WTC11 (cell line): Measurements from ENCODE around the gene DCLK1. TPM values are rescaled to one million over a fixed set of nuclear protein-coding genes. Genes with fewer than 3 reads are reported as not detected.

Source experiments
- ATAC-seq: fragments of 200-7000 bp; cut with Tn5 transposase; 2 replicates; pipeline ENCODE4 v1.10.0; 2021; ENCODE audit warnings: mild to moderate bottlenecking, moderate library complexity
- CTCF ChIA-PET: fragments of 300-600 bp; sonication (Branson Sonifier 250); formaldehyde crosslinking; loops from one replicate; lab custom pipeline; 2021; ENCODE audit warnings: antibody characterized with exemption; lab: Charles Lee
- POLR2A ChIA-PET: fragments of 350-600 bp; sonication (Branson Sonifier 250); formaldehyde crosslinking; loops from one replicate; lab custom pipeline; 2021; ENCODE audit warnings: antibody characterized with exemption; lab: Charles Lee
- DNase-seq: peaks from one replicate; pipeline ENCODE4 v3.0.0; 2021; ENCODE audit warnings: low spot score
- H3K27ac Mint-ChIP-seq: 2 replicates; pipeline ENCODE4 v1.8.0; 2021; ENCODE audit warnings: mixed read lengths
- H3K27me3 Mint-ChIP-seq: 2 replicates; pipeline ENCODE4 v1.8.0; 2021; ENCODE audit warnings: low read depth, mild to moderate bottlenecking, moderate library complexity, mixed read lengths
- H3K36me3 Mint-ChIP-seq: 2 replicates; pipeline ENCODE4 v1.8.0; 2021; ENCODE audit warnings: mixed read lengths
- H3K4me1 Mint-ChIP-seq: 2 replicates; pipeline ENCODE4 v1.8.0; 2022; ENCODE audit warnings: mixed read lengths
- H3K4me3 Mint-ChIP-seq: 2 replicates; pipeline ENCODE4 v1.8.0; 2021; ENCODE audit warnings: mild to moderate bottlenecking, moderate library complexity, mixed read lengths
- H3K9me3 Mint-ChIP-seq: 2 replicates; pipeline ENCODE4 v1.8.0; 2021; ENCODE audit warnings: mixed read lengths
- ELF4 ChIP-seq: sonication (generic); formaldehyde crosslinking; IDR thresholded peaks from 2 replicates; pipeline ENCODE4 v1.8.1; 2022; ENCODE audit warnings: low read depth, mild to moderate bottlenecking, moderate library complexity, missing genetic modification reagents
- ETV6 ChIP-seq: sonication (generic); formaldehyde crosslinking; IDR thresholded peaks from 2 replicates; pipeline ENCODE4 v1.8.1; 2022; ENCODE audit warnings: mild to moderate bottlenecking, missing genetic modification reagents
- FOXK1 ChIP-seq: sonication (generic); formaldehyde crosslinking; IDR thresholded peaks from 2 replicates; pipeline ENCODE4 v1.8.0; 2022; ENCODE audit warnings: mild to moderate bottlenecking, moderate library complexity, missing genetic modification reagents
- FOXP1 ChIP-seq: sonication (generic); formaldehyde crosslinking; IDR thresholded peaks from 2 replicates; pipeline ENCODE4 v1.8.0; 2022; ENCODE audit warnings: missing genetic modification reagents, mild to moderate bottlenecking, moderate library complexity, borderline replicate concordance
- GABPB1 ChIP-seq: sonication (generic); formaldehyde crosslinking; IDR thresholded peaks from 2 replicates; pipeline ENCODE4 v1.8.1; 2023; ENCODE audit warnings: mild to moderate bottlenecking, missing genetic modification reagents
- GTF2I ChIP-seq: fragments of 250-450 bp; sonication (Bioruptor Pico); conservative IDR thresholded peaks from 2 replicates; pipeline ENCODE4 v1.4.0; 2021; ENCODE audit warnings: mild to moderate bottlenecking
- KAT7 ChIP-seq: sonication (generic); formaldehyde crosslinking; IDR thresholded peaks from 2 replicates; pipeline ENCODE4 v1.8.1; 2023; ENCODE audit warnings: missing genetic modification reagents, mild to moderate bottlenecking, borderline replicate concordance
- NFATC4 ChIP-seq: fragments of 250-450 bp; sonication (Bioruptor Pico); IDR thresholded peaks from 2 replicates; pipeline ENCODE4 v1.9.0; 2021; ENCODE audit warnings: mild to moderate bottlenecking
- OVOL2 ChIP-seq: fragments of 250-450 bp; sonication (Bioruptor Pico); IDR thresholded peaks from 2 replicates; pipeline ENCODE4 v1.9.0; 2021; ENCODE audit warnings: mild to moderate bottlenecking, borderline replicate concordance
- PRRX2 ChIP-seq: fragments of 250-450 bp; sonication (Bioruptor Pico); IDR thresholded peaks from 2 replicates; pipeline ENCODE4 v1.8.0; 2021; ENCODE audit warnings: mild to moderate bottlenecking
- RELA ChIP-seq: sonication (generic); formaldehyde crosslinking; IDR thresholded peaks from 2 replicates; pipeline ENCODE4 v1.8.1; 2022; ENCODE audit warnings: missing genetic modification reagents, mild to moderate bottlenecking, borderline replicate concordance
- SOX15 ChIP-seq: fragments of 250-450 bp; sonication (Bioruptor Pico); IDR thresholded peaks from 2 replicates; pipeline ENCODE4 v1.9.0; 2021; ENCODE audit warnings: mild to moderate bottlenecking
- SP1 ChIP-seq: sonication (generic); formaldehyde crosslinking; conservative IDR thresholded peaks from 2 replicates; pipeline ENCODE4 v1.8.1; 2022; ENCODE audit warnings: missing genetic modification reagents
- ZNF121 ChIP-seq: sonication (generic); formaldehyde crosslinking; IDR thresholded peaks from 2 replicates; pipeline ENCODE4 v1.8.0; 2023; ENCODE audit warnings: missing genetic modification reagents
- ZNF396 ChIP-seq: fragments of 250-450 bp; sonication (Bioruptor Pico); IDR thresholded peaks from 2 replicates; pipeline ENCODE4 v1.8.0; 2021; ENCODE audit warnings: mild to moderate bottlenecking, moderate library complexity, borderline replicate concordance
- ZNF423 ChIP-seq: fragments of 250-450 bp; sonication (Bioruptor Pico); IDR thresholded peaks from 2 replicates; pipeline ENCODE4 v2.1.2; 2022; ENCODE audit warnings: mild to moderate bottlenecking, moderate library complexity
- total RNA-seq: library from RNA; stranded (reverse); gene quantifications from 3 replicates; pipeline ENCODE4 v1.2.3, GENCODE V29; 2021
- TF ChIP-seq, protein P1 (sequence below): sonication (generic); formaldehyde crosslinking; IDR thresholded peaks from 2 replicates; pipeline ENCODE4 v1.8.1; 2022; ENCODE audit warnings: low read depth, mild to moderate bottlenecking, moderate library complexity, missing genetic modification reagents, borderline replicate concordance
- TF ChIP-seq, protein P2 (sequence below): fragments of 200-600 bp; IDR thresholded peaks from 2 replicates; pipeline ENCODE4 v1.8.0; 2022; ENCODE audit warnings: antibody characterized with exemption
- TF ChIP-seq, protein P3 (sequence below): fragments of 250-450 bp; sonication (Bioruptor Pico); IDR thresholded peaks from 2 replicates; pipeline ENCODE4 v1.9.0; 2021; ENCODE audit warnings: moderate library complexity, mild to moderate bottlenecking, inconsistent platforms, borderline replicate concordance
- TF ChIP-seq, protein P4 (sequence below): sonication (generic); formaldehyde crosslinking; IDR thresholded peaks from 2 replicates; pipeline ENCODE4 v1.8.0; 2023; ENCODE audit warnings: mild to moderate bottlenecking, missing genetic modification reagents
- TF ChIP-seq, protein P5 (sequence below): fragments of 250-450 bp; sonication (Bioruptor Pico); IDR thresholded peaks from 2 replicates; pipeline ENCODE4 v1.9.0; 2021; ENCODE audit warnings: mild to moderate bottlenecking, borderline replicate concordance
- TF ChIP-seq, protein P6 (sequence below): sonication (generic); formaldehyde crosslinking; IDR thresholded peaks from 2 replicates; pipeline ENCODE4 v1.8.0; 2022; ENCODE audit warnings: mild to moderate bottlenecking, missing genetic modification reagents
- TF ChIP-seq, protein P7 (sequence below): sonication (generic); formaldehyde crosslinking; IDR thresholded peaks from 2 replicates; pipeline ENCODE4 v1.8.1; 2023; ENCODE audit warnings: mild to moderate bottlenecking, missing genetic modification reagents, moderate library complexity
- TF ChIP-seq, protein P8 (sequence below): sonication (generic); formaldehyde crosslinking; IDR thresholded peaks from 2 replicates; pipeline ENCODE4 v1.8.0; 2022; ENCODE audit warnings: mild to moderate bottlenecking, missing genetic modification reagents

DCLK1 gene
- total RNA-seq, 1 experiment from 2014 or later, result 18.5 TPM

DNA sequence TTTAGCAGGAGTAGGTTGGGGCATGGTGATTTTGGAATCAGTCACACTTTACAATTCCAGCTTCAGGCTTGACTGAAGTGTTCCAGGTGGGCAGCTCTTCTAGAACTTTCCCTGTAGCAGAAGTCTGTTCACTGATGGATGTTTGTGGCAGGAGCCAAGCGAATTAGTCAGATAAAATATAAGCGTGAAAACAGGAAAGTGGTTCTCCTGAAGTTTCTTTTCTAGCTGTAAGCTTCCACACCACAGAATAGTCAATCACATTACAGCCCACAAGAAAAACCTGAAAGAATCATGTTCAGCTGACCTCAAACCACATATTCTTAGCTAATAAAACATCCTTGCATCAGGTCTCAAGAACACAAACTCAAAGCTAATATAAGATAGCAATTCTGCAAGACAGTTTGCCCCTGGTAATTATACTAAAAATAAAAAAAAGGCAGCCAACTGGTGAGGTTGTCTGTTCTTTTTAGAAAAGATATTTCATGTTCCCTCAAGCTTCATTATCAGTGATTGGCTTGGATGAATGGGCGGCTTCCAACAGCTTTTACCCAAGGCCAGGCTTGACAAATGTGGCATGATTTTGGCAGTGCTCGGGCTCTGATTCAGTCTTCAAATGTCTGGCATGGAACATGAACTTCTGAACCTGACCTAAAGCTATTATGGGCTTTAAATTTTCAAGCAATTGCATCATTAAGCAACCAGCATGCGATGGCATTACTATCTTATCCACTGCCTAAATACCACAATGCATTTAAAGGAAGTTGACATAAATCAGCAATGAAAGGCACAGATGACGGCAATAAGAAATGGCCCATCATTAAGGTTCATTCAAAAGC lies 136.8 kb downstream of the DCLK1 start (continued):
- no peak for TF ChIP-seq PRRX2 (CRISPR knock-in tag)
- no peak for TF ChIP-seq FOXP1
- no peak for TF ChIP-seq ZNF396 (CRISPR knock-in tag)
- no peak for TF ChIP-seq NFATC4
- TF ChIP-seq, protein P1, sequence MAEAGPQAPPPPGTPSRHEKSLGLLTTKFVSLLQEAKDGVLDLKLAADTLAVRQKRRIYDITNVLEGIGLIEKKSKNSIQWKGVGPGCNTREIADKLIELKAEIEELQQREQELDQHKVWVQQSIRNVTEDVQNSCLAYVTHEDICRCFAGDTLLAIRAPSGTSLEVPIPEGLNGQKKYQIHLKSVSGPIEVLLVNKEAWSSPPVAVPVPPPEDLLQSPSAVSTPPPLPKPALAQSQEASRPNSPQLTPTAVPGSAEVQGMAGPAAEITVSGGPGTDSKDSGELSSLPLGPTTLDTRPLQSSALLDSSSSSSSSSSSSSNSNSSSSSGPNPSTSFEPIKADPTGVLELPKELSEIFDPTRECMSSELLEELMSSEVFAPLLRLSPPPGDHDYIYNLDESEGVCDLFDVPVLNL (CRISPR knock-in tag), result no peak
- no peak for TF ChIP-seq KAT7 (CRISPR knock-in tag)
- TF ChIP-seq RELA (CRISPR knock-in tag), result no peak
- no peak for TF ChIP-seq ETV6 (CRISPR knock-in tag)
- TF ChIP-seq GABPB1 (CRISPR knock-in tag), result no peak
- TF ChIP-seq, protein P2, sequence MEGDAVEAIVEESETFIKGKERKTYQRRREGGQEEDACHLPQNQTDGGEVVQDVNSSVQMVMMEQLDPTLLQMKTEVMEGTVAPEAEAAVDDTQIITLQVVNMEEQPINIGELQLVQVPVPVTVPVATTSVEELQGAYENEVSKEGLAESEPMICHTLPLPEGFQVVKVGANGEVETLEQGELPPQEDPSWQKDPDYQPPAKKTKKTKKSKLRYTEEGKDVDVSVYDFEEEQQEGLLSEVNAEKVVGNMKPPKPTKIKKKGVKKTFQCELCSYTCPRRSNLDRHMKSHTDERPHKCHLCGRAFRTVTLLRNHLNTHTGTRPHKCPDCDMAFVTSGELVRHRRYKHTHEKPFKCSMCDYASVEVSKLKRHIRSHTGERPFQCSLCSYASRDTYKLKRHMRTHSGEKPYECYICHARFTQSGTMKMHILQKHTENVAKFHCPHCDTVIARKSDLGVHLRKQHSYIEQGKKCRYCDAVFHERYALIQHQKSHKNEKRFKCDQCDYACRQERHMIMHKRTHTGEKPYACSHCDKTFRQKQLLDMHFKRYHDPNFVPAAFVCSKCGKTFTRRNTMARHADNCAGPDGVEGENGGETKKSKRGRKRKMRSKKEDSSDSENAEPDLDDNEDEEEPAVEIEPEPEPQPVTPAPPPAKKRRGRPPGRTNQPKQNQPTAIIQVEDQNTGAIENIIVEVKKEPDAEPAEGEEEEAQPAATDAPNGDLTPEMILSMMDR, result no peak
- TF ChIP-seq, protein P3, sequence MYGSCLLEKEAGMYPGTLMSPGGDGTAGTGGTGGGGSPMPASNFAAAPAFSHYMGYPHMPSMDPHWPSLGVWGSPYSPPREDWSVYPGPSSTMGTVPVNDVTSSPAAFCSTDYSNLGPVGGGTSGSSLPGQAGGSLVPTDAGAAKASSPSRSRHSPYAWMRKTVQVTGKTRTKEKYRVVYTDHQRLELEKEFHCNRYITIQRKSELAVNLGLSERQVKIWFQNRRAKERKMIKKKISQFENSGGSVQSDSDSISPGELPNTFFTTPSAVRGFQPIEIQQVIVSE, result no peak

DNA sequence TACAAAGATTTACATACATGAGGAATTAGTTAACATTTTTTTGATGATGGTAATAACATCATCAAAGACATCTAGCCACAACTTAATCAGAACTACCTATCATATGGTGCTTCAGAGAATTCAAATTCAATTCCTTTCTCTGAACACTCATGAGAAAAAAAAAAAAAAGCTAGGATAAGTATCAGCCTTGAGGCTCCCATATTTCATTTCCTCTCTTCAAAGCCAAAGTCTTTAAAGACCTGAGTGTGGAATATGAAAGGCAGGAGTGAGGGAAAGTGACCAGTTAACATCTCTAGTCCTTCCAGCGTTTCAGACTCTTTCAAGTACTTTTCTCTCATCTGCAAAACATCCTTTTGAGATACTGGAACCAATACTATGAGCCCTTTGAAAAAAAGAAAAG lies 137.5 kb downstream of the DCLK1 start:
- no peaks in the 10 kb centered on the region for H3K36me3 Mint-ChIP-seq
- peak overlapping the region; percentile 40 for H3K27ac Mint-ChIP-seq
- no peaks in the 10 kb centered on the region for H3K27me3 Mint-ChIP-seq
- no peak for DNase-seq
- peaks cover 5% of the 10 kb centered on the region; the same call in 1 of the 2 replicates for H3K9me3 Mint-ChIP-seq
- H3K4me3 Mint-ChIP-seq, result no peak overlapping the region
- ChIA-PET CTCF (interaction anchor here (1.6 to 1.7 kb wide), 2 partner anchors 10 to 289 kb away, joined by 3 to 4 read pairs; no protein-coding TSS in a partner anchor), POLR2A (no interaction called here)
- peaks cover 74% of the 10 kb centered on the region for H3K4me1 Mint-ChIP-seq
- ATAC-seq, result no peak
- TF ChIP-seq ELF4 (no peak), SOX15 (CRISPR knock-in tag) (no peak), OVOL2 (CRISPR knock-in tag) (no peak), ZNF423 (CRISPR knock-in tag) (no peak), ZNF121 (no peak), RELA (CRISPR knock-in tag) (no peak), NFATC4 (no peak), GTF2I (no peak), SP1 (CRISPR knock-in tag) (no peak), FOXK1 (CRISPR knock-in tag) (no peak)
- TF ChIP-seq, protein P4, sequence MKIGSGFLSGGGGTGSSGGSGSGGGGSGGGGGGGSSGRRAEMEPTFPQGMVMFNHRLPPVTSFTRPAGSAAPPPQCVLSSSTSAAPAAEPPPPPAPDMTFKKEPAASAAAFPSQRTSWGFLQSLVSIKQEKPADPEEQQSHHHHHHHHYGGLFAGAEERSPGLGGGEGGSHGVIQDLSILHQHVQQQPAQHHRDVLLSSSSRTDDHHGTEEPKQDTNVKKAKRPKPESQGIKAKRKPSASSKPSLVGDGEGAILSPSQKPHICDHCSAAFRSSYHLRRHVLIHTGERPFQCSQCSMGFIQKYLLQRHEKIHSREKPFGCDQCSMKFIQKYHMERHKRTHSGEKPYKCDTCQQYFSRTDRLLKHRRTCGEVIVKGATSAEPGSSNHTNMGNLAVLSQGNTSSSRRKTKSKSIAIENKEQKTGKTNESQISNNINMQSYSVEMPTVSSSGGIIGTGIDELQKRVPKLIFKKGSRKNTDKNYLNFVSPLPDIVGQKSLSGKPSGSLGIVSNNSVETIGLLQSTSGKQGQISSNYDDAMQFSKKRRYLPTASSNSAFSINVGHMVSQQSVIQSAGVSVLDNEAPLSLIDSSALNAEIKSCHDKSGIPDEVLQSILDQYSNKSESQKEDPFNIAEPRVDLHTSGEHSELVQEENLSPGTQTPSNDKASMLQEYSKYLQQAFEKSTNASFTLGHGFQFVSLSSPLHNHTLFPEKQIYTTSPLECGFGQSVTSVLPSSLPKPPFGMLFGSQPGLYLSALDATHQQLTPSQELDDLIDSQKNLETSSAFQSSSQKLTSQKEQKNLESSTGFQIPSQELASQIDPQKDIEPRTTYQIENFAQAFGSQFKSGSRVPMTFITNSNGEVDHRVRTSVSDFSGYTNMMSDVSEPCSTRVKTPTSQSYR (CRISPR knock-in tag), result no peak
- TF ChIP-seq, protein P5, sequence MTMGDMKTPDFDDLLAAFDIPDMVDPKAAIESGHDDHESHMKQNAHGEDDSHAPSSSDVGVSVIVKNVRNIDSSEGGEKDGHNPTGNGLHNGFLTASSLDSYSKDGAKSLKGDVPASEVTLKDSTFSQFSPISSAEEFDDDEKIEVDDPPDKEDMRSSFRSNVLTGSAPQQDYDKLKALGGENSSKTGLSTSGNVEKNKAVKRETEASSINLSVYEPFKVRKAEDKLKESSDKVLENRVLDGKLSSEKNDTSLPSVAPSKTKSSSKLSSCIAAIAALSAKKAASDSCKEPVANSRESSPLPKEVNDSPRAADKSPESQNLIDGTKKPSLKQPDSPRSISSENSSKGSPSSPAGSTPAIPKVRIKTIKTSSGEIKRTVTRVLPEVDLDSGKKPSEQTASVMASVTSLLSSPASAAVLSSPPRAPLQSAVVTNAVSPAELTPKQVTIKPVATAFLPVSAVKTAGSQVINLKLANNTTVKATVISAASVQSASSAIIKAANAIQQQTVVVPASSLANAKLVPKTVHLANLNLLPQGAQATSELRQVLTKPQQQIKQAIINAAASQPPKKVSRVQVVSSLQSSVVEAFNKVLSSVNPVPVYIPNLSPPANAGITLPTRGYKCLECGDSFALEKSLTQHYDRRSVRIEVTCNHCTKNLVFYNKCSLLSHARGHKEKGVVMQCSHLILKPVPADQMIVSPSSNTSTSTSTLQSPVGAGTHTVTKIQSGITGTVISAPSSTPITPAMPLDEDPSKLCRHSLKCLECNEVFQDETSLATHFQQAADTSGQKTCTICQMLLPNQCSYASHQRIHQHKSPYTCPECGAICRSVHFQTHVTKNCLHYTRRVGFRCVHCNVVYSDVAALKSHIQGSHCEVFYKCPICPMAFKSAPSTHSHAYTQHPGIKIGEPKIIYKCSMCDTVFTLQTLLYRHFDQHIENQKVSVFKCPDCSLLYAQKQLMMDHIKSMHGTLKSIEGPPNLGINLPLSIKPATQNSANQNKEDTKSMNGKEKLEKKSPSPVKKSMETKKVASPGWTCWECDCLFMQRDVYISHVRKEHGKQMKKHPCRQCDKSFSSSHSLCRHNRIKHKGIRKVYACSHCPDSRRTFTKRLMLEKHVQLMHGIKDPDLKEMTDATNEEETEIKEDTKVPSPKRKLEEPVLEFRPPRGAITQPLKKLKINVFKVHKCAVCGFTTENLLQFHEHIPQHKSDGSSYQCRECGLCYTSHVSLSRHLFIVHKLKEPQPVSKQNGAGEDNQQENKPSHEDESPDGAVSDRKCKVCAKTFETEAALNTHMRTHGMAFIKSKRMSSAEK (CRISPR knock-in tag), result no peak
- TF ChIP-seq, protein P6, sequence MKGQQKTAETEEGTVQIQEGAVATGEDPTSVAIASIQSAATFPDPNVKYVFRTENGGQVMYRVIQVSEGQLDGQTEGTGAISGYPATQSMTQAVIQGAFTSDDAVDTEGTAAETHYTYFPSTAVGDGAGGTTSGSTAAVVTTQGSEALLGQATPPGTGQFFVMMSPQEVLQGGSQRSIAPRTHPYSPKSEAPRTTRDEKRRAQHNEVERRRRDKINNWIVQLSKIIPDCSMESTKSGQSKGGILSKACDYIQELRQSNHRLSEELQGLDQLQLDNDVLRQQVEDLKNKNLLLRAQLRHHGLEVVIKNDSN, result no peak
- TF ChIP-seq, protein P7, sequence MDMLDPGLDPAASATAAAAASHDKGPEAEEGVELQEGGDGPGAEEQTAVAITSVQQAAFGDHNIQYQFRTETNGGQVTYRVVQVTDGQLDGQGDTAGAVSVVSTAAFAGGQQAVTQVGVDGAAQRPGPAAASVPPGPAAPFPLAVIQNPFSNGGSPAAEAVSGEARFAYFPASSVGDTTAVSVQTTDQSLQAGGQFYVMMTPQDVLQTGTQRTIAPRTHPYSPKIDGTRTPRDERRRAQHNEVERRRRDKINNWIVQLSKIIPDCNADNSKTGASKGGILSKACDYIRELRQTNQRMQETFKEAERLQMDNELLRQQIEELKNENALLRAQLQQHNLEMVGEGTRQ (CRISPR knock-in tag), result no peak
- TF ChIP-seq, protein P8, sequence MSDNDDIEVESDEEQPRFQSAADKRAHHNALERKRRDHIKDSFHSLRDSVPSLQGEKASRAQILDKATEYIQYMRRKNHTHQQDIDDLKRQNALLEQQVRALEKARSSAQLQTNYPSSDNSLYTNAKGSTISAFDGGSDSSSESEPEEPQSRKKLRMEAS (CRISPR knock-in tag), result no peak
